ENCODE data around the gene NCAM1. TPM values are rescaled to one million over a fixed set of nuclear protein-coding genes. Genes with fewer than 3 reads are reported as not detected.

Gene NCAM1
- total RNA-seq, 1 experiment from 2014 or later: 0.95 TPM

GRCh38 chr11:113267493-113267892 lies 306.3 kb downstream of the NCAM1 start:
- Mint-ChIP-seq H3K36me3 (ENCODE audit: insufficient read depth, unreplicated experiment) (no peaks in the 10 kb centered on the region), H3K27ac (ENCODE audit: unreplicated experiment) (no peak overlapping the region), H3K4me1 (ENCODE audit: low read depth, unreplicated experiment) (no peaks in the 10 kb centered on the region), H3K27me3 (ENCODE audit: insufficient read depth, unreplicated experiment) (peaks cover 8% of the 10 kb centered on the region), H3K9me3 (ENCODE audit: unreplicated experiment) (no peaks in the 10 kb centered on the region), H3K4me3 (ENCODE audit: unreplicated experiment) (no peak overlapping the region)
- H3K9me3 ChIP-seq: no peaks in the 10 kb centered on the region
- H3K36me3 ChIP-seq (ENCODE audit: control insufficient read depth, insufficient read depth, low read length): no peaks in the 10 kb centered on the region
- BruUV-seq (replicated peaks): no TSS peak
- DNase-seq: no peak
- ChIA-PET POLR2A (no interaction called here), CTCF (interaction anchor here (0.8 kb wide), 1 partner anchor 22 kb away, joined by 3 read pairs; no protein-coding TSS in a partner anchor)
- no peak for TF ChIP-seq CTCF (IDR thresholded peaks at IDR 0.05; ENCODE audit: insufficient read depth in 1 of 2, low read depth in 1 of 2, low read length in 1 of 2, severe bottlenecking in 1 of 2, unreplicated experiment in 1 of 2)
- intact Hi-C loops (cut with micrococcal nuclease; ENCODE audit: unreplicated experiment): no loop called here
- H3K4me1 ChIP-seq: no peaks in the 10 kb centered on the region
- H3K4me3 ChIP-seq (ENCODE audit: low read depth, low read length): no peak overlapping the region
- H3K27me3 ChIP-seq (replicated peaks; ENCODE audit: control insufficient read depth, insufficient read depth, low read length): no peaks in the 10 kb centered on the region; the same call in 1 of the 2 replicates

- intact Hi-C loops (cut with micrococcal nuclease; ENCODE audit: unreplicated experiment): no loop called here
- Mint-ChIP-seq H3K4me1 (ENCODE audit: low read depth, unreplicated experiment) (no peaks in the 10 kb centered on the region), H3K4me3 (ENCODE audit: unreplicated experiment) (no peak overlapping the region), H3K36me3 (ENCODE audit: insufficient read depth, unreplicated experiment) (peaks cover 5% of the 10 kb centered on the region), H3K27ac (ENCODE audit: unreplicated experiment) (no peak overlapping the region), H3K9me3 (ENCODE audit: unreplicated experiment) (no peaks in the 10 kb centered on the region), H3K27me3 (ENCODE audit: insufficient read depth, unreplicated experiment) (peaks cover 8% of the 10 kb centered on the region)
- CTCF ChIA-PET: no interaction called here
- BruUV-seq (replicated peaks): no TSS peak
- H3K4me3 ChIP-seq (ENCODE audit: low read depth, low read length): no peak overlapping the region
- POLR2A ChIA-PET: no interaction called here
- no peaks in the 10 kb centered on the region for H3K4me1 ChIP-seq
- no peak for DNase-seq
- no peaks in the 10 kb centered on the region for H3K36me3 ChIP-seq (ENCODE audit: control insufficient read depth, insufficient read depth, low read length)
- no peak for TF ChIP-seq CTCF (IDR thresholded peaks at IDR 0.05; ENCODE audit: insufficient read depth in 1 of 2, low read depth in 1 of 2, low read length in 1 of 2, severe bottlenecking in 1 of 2, unreplicated experiment in 1 of 2)
- H3K9me3 ChIP-seq: no peaks in the 10 kb centered on the region
- no peaks in the 10 kb centered on the region; the same call in 1 of the 2 replicates for H3K27me3 ChIP-seq (replicated peaks; ENCODE audit: control insufficient read depth, insufficient read depth, low read length)
These were observed 307.9 kb downstream of the NCAM1 start for GRCh38 chr11:113269096-113269495.

- no peak for DNase-seq
- Histone ChIP-seq H3K4me1 (no peaks in the 10 kb centered on the region), H3K36me3 (ENCODE audit: control insufficient read depth, insufficient read depth, low read length) (no peaks in the 10 kb centered on the region), H3K9me3 (no peaks in the 10 kb centered on the region), H3K27me3 (replicated peaks; ENCODE audit: control insufficient read depth, insufficient read depth, low read length) (no peaks in the 10 kb centered on the region), H3K4me3 (ENCODE audit: low read depth, low read length) (no peak overlapping the region)
- no TSS peak for BruUV-seq (replicated peaks)
- POLR2A ChIA-PET: no interaction called here
- Mint-ChIP-seq H3K27me3 (ENCODE audit: insufficient read depth, unreplicated experiment) (peaks cover 7% of the 10 kb centered on the region), H3K4me1 (ENCODE audit: low read depth, unreplicated experiment) (no peaks in the 10 kb centered on the region), H3K9me3 (ENCODE audit: unreplicated experiment) (no peaks in the 10 kb centered on the region), H3K4me3 (ENCODE audit: unreplicated experiment) (no peak overlapping the region), H3K36me3 (ENCODE audit: insufficient read depth, unreplicated experiment) (peaks cover 5% of the 10 kb centered on the region), H3K27ac (ENCODE audit: unreplicated experiment) (no peak overlapping the region)
- intact Hi-C loops (cut with micrococcal nuclease; ENCODE audit: unreplicated experiment): no loop called here
- CTCF ChIA-PET: no interaction called here
- no peak for TF ChIP-seq CTCF (IDR thresholded peaks at IDR 0.05; ENCODE audit: insufficient read depth in 1 of 2, low read depth in 1 of 2, low read length in 1 of 2, severe bottlenecking in 1 of 2, unreplicated experiment in 1 of 2)
These were observed 308.4 kb downstream of the NCAM1 start for GRCh38 chr11:113269636-113270035.
